HepG2 (cell line): ENCODE measurements around the gene CPE. TPM values are rescaled to one million over a fixed set of nuclear protein-coding genes. Genes with fewer than 3 reads are reported as not detected.

Source experiments
- ATAC-seq: fragments of 200-7000 bp; cut with Tn5 transposase; 3 replicates; pipeline ENCODE4 v1.9.1; 2020; ENCODE audit warnings: mild to moderate bottlenecking, moderate library complexity
- BruUV-seq: library from RNA; stranded (reverse); fragments of 400-500 nt; replicated peaks from 2 replicates; lab custom pipeline; 2021; lab: Mats Ljungman, UMichigan
- CTCF ChIA-PET: fragments of 300-600 bp; formaldehyde crosslinking; extraction: SDS; loops from one replicate; lab custom pipeline; 2021; ENCODE audit warnings: low total read pairs, inconsistent platforms, low intra/inter-chr PET ratio; lab: Yijun Ruan, JAX
- POLR2A ChIA-PET: fragments of 350-600 bp; sonication (Branson Sonifier 250); formaldehyde crosslinking; loops from one replicate; lab custom pipeline; 2020; ENCODE audit warnings: antibody characterized with exemption, inconsistent platforms; lab: Yijun Ruan, JAX
- DNase-seq: peaks from one replicate; pipeline ENCODE4 v3.0.0-alpha.2; 2015; ENCODE audit warnings: low spot score
- FAIRE-seq: peaks from 3 replicates; lab custom pipeline; 2011; peaks lifted over from hg19 to GRCh38; lab: Jason Lieb, UNC
- H2AFZ ChIP-seq: one replicate; pipeline ENCODE4 v1.6.1; 2011; ENCODE audit warnings: low read length, inconsistent platforms
- H3K27ac ChIP-seq: fragments of 300-600 bp; 3 replicates; pipeline ENCODE4 v1.8.0; 2011; ENCODE audit warnings: mixed run types, mild to moderate bottlenecking, mixed read lengths, low read length, inconsistent platforms; ENCODE audit not compliant: insufficient read depth; ENCODE audit errors: extremely low read length
- H3K27me3 ChIP-seq, 2 experiments: fragments of 200-600 bp in 1 of 2; 2 replicates in 1 of 2; 3 replicates in 1 of 2; pipeline versions ENCODE4 v1.6.0 to v1.8.0; 2011; ENCODE audit warnings: low read length in 2 of 2, mild to moderate bottlenecking in 2 of 2, moderate library complexity in 2 of 2, inconsistent platforms in 1 of 2; ENCODE audit not compliant: insufficient read depth in 2 of 2, control insufficient read depth in 1 of 2
- H3K36me3 ChIP-seq, 2 experiments: fragments of 200-600 bp in 1 of 2; replicated peaks in 1 of 2; 2 replicates in 1 of 2; 3 replicates in 1 of 2; pipeline versions ENCODE4 v1.5.1 to v1.8.0; 2011; ENCODE audit warnings: low read length in 2 of 2, inconsistent platforms in 1 of 2; ENCODE audit not compliant: insufficient read depth in 2 of 2, control insufficient read depth in 1 of 2
- H3K4me1 ChIP-seq: 2 replicates; pipeline ENCODE4 v1.5.1; 2012; ENCODE audit warnings: low read length, inconsistent platforms; ENCODE audit not compliant: insufficient read depth
- H3K4me2 ChIP-seq: 2 replicates; pipeline ENCODE4 v1.6.0; 2011; ENCODE audit warnings: low read depth, low read length, inconsistent platforms
- H3K4me3 ChIP-seq, 3 experiments: fragments of 200-600 bp in 1 of 3; sonication (generic), shearing (Covaris generic) in 1 of 3; replicated peaks in 1 of 3; 2 replicates each; pipeline ENCODE4 v1.5.1; 2011 to 2016; ENCODE audit warnings: low read length in 3 of 3, inconsistent platforms in 2 of 3, low read depth in 2 of 3, mild to moderate bottlenecking in 2 of 3, control low read depth in 1 of 3, mixed read lengths in 1 of 3; ENCODE audit not compliant: insufficient read depth in 1 of 3
- H3K79me2 ChIP-seq: one replicate; pipeline ENCODE4 v1.6.1; 2011; ENCODE audit warnings: low read length, inconsistent platforms; ENCODE audit not compliant: insufficient read depth
- H3K9ac ChIP-seq: 2 replicates; pipeline ENCODE4 v1.6.0; 2011; ENCODE audit warnings: mild to moderate bottlenecking, low read depth, low read length, inconsistent platforms; ENCODE audit not compliant: insufficient read depth
- H3K9me3 ChIP-seq: 2 replicates; pipeline ENCODE4 v1.5.1; 2012; ENCODE audit warnings: mild to moderate bottlenecking, low read length
- H4K20me1 ChIP-seq: 2 replicates; pipeline ENCODE4 v1.6.0; 2011; ENCODE audit warnings: inconsistent platforms, mild to moderate bottlenecking, low read length, moderate library complexity; ENCODE audit not compliant: insufficient read depth
- ARID5B ChIP-seq: IDR thresholded peaks from 2 replicates; pipeline ENCODE4 v1.4.0; 2020; ENCODE audit warnings: mild to moderate bottlenecking, missing genetic modification reagents
- BCL6 ChIP-seq: IDR thresholded peaks from 2 replicates; pipeline ENCODE4 v1.6.1; 2016; ENCODE audit warnings: missing genetic modification reagents, missing compliant biosample characterization
- CREM ChIP-seq, 2 experiments: sonication (generic) in 1 of 2; formaldehyde crosslinking in 1 of 2; IDR thresholded peaks; 2 replicates each; pipeline versions ENCODE4 v1.4.0 to v1.6.1; 2016 to 2020; ENCODE audit warnings: antibody characterized with exemption in 1 of 2, mild to moderate bottlenecking in 1 of 2, missing genetic modification reagents in 1 of 2
- HINFP ChIP-seq: sonication (generic); formaldehyde crosslinking; IDR thresholded peaks from 2 replicates; pipeline ENCODE4 v1.4.0; 2020; ENCODE audit warnings: low read depth, mild to moderate bottlenecking, missing genetic modification reagents
- MAFK ChIP-seq, 2 experiments: IDR thresholded peaks in 1 of 2; conservative IDR thresholded peaks in 1 of 2; 2 replicates each; pipeline ENCODE4 v1.6.1; 2011; ENCODE audit warnings: improper control_type of control experiment in 2 of 2, low read length in 2 of 2
- ZNF333 ChIP-seq: sonication (generic); formaldehyde crosslinking; IDR thresholded peaks from 2 replicates; pipeline ENCODE4 v1.4.0; 2020; ENCODE audit warnings: mild to moderate bottlenecking, missing genetic modification reagents, borderline replicate concordance
- WGBS: methylation state at CpG from one replicate; pipeline ENCODE4 v1.1.6; 2017; ENCODE audit warnings: low lambda C conversion rate; 5-methylcytosine and 5-hydroxymethylcytosine counted together
- in situ Hi-C: cut with HindIII; loops from 2 replicates; pipeline ENCODE4 v1.10.0; 2017; ENCODE audit warnings: low pct_unique_long_range_greater_than_20kb; ENCODE audit not compliant: extremely low pct_ligation_motif_present
- intact Hi-C: fragments of 100-400 bp; cut with micrococcal nuclease; formaldehyde crosslinking; loops from one replicate; pipeline ENCODE4 v1.10.0; 2022; ENCODE audit not compliant: unreplicated experiment
- polyA plus RNA-seq, 8 experiments: library from polyadenylated mRNA; depleted of rRNA in 3 of 8; stranded (reverse) in 7 of 8; unstranded in 1 of 8; fragments of >200 nt; fragmentation: Illumina TruSeq in 4 of 8; extraction: Trizol in 4 of 8; gene quantifications; 2 replicates each; pipeline versions ENCODE4 v1.2.1 to v1.2.3, GENCODE V29; 2011 to 2016; ENCODE audit warnings: low read depth in 4 of 8, missing spikeins in 1 of 8, mixed read lengths in 1 of 8; ENCODE audit not compliant: insufficient read depth in 1 of 8
- total RNA-seq, 5 experiments: library from RNA; depleted of rRNA; stranded (reverse); fragments of >200 nt; fragmentation: Illumina TruSeq; extraction: Trizol; gene quantifications; 2 replicates each; pipeline ENCODE4 v1.2.3, GENCODE V29; 2016; ENCODE audit warnings: low read depth in 1 of 5
- TF ChIP-seq, protein P1 (sequence below): sonication (generic); formaldehyde crosslinking; IDR thresholded peaks from 2 replicates; pipeline ENCODE4 v1.5.0; 2020; ENCODE audit warnings: missing genetic modification reagents

The CPE gene
- total and polyA plus RNA-seq, 2 of the 13 experiments (the other 11 are each of a cell fraction or from before 2014, with no cell fraction given), result 268 to 852 TPM

GRCh38 chr4:165504184-165504583 lies 125.4 kb downstream of the CPE start:
- TF ChIP-seq BCL6 (CRISPR knock-in tag) (0 out of 2 replicates have a peak, but pooled peaks have one; percentile 17), ZNF333 (CRISPR knock-in tag) (no peak), MAFK (conservative IDR thresholded peaks at IDR 0.05 in 1 of 2, IDR thresholded peaks at IDR 0.05 in 1 of 2; ENCODE audit: low read length in 2 of 2) (peak; percentile 3 to 39; a peak in 2 of 4 replicates), CREM (IDR thresholded peaks at IDR 0.05) (no peak), CREM (CRISPR knock-in tag; IDR thresholded peaks at IDR 0.05) (no peak)
- H3K4me1 ChIP-seq, result peaks cover 66% of the 10 kb centered on the region
- in situ Hi-C loops (no loop called here), intact Hi-C loops (no loop called here)
- DNase-seq (no peak), FAIRE-seq (no peak), ATAC-seq (no peak)
- no peak overlapping the region for H3K9ac ChIP-seq
- no peaks in the 10 kb centered on the region for H3K27me3 ChIP-seq
- WGBS, result 89% methylated on average over 3 of the region's 3 CpGs
- CTCF ChIA-PET, result no interaction called here
- H3K79me2 ChIP-seq, result no peaks in the 10 kb centered on the region
- H2AFZ ChIP-seq, result no peak overlapping the region
- H3K27ac ChIP-seq, result peak overlapping the region; percentile 20
- H3K36me3 ChIP-seq, result no peaks in the 10 kb centered on the region
- no TSS peak for BruUV-seq
- POLR2A ChIA-PET, result no interaction called here
- H3K4me2 ChIP-seq, result no peak overlapping the region
- H3K9me3 ChIP-seq, result no peaks in the 10 kb centered on the region
- H3K4me3 ChIP-seq, result no peak overlapping the region
- H4K20me1 ChIP-seq, result no peaks in the 10 kb centered on the region

DNA sequence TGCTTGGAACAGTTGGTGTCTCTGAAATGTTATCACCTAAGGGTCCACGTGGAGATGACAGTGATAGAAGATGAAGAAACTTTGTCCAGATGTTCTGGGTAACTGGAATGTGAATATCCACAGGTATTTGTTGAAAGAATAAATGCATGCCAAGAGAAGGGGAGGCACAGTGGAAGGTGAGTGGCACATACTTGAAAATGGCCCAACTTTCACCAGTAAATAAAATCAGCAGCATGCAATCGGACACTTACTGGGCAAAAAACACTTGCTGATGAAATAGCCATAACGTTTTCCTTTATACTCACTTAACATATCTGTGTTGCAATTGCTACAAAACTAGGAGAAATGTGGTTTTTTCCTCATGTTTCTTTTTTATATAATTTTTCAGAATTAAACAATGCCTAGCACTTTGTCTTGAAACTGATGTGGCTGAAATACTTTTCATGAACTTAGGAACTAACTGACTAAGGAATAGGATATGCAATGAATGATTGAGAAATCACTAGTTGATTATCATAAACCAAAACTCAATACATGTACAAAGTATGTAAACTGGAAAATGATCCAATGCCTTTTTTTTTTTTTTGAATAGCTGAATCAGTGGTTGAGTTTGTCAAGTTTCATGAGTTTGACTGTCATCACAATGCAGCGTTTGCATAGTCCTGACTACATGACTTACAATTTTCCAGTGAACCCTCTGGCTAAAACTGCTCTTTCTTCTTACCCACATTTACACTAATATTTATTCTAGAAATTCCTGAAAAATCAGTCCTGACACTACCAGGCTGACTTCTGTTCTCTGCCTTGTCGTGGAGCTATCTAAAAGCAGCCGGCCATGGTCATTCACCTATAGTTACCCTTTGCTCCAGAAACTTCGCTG lies 127.4 kb downstream of the CPE start:
- no TSS peak for BruUV-seq
- H2AFZ ChIP-seq, result no peak overlapping the region
- no peaks in the 10 kb centered on the region for H3K79me2 ChIP-seq
- WGBS, result 18% methylated on average over 7 of the region's 7 CpGs
- H3K9me3 ChIP-seq, result no peaks in the 10 kb centered on the region
- CTCF ChIA-PET, result no interaction called here
- no peaks in the 10 kb centered on the region for H4K20me1 ChIP-seq
- H3K9ac ChIP-seq, result no peak overlapping the region
- H3K4me1 ChIP-seq, result peaks cover 65% of the 10 kb centered on the region
- H3K4me3 ChIP-seq, result no peak overlapping the region
- no peak overlapping the region for H3K27ac ChIP-seq
- peak; percentile 55 for ATAC-seq
- no peak for FAIRE-seq
- DNase-seq, result peak; percentile 69
- H3K36me3 ChIP-seq, result no peaks in the 10 kb centered on the region
- H3K4me2 ChIP-seq, result peak overlapping the region; percentile 14
- intact Hi-C loops, result no loop called here
- POLR2A ChIA-PET, result no interaction called here
- H3K27me3 ChIP-seq, result no peaks in the 10 kb centered on the region
- in situ Hi-C loops, result no loop called here
- TF ChIP-seq, protein P1, sequence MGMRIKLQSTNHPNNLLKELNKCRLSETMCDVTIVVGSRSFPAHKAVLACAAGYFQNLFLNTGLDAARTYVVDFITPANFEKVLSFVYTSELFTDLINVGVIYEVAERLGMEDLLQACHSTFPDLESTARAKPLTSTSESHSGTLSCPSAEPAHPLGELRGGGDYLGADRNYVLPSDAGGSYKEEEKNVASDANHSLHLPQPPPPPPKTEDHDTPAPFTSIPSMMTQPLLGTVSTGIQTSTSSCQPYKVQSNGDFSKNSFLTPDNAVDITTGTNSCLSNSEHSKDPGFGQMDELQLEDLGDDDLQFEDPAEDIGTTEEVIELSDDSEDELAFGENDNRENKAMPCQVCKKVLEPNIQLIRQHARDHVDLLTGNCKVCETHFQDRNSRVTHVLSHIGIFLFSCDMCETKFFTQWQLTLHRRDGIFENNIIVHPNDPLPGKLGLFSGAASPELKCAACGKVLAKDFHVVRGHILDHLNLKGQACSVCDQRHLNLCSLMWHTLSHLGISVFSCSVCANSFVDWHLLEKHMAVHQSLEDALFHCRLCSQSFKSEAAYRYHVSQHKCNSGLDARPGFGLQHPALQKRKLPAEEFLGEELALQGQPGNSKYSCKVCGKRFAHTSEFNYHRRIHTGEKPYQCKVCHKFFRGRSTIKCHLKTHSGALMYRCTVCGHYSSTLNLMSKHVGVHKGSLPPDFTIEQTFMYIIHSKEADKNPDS (CRISPR knock-in tag), result no peak
- TF ChIP-seq HINFP (CRISPR knock-in tag) (no peak), BCL6 (CRISPR knock-in tag) (peak; percentile 55; the same call in 1 of the 2 replicates), ARID5B (CRISPR knock-in tag) (0 out of 2 replicates have a peak, but pooled peaks have one; percentile 38)
